Stimulated activated CD8-positive, alpha-beta memory T cell treated with anti-CD3 and anti-CD28 coated beads, Interleukin-4, amount 100 ng/mL, for 4 hours (primary cell): ENCODE data around the gene OR9K2.
"Not testable (repeated sequence)": the region's sequence is repeated elsewhere in the genome, so short reads cannot be mapped to it uniquely, and the experiment has no call there.

ENCODE experiments used
- DNase-seq, 2 donors: peaks; one replicate each; pipeline ENCODE4 v3.0.0-alpha.2; 2020; ENCODE audit warnings: low read depth in 2 of 2, low spot score in 1 of 2

Gene OR9K2, protein sequence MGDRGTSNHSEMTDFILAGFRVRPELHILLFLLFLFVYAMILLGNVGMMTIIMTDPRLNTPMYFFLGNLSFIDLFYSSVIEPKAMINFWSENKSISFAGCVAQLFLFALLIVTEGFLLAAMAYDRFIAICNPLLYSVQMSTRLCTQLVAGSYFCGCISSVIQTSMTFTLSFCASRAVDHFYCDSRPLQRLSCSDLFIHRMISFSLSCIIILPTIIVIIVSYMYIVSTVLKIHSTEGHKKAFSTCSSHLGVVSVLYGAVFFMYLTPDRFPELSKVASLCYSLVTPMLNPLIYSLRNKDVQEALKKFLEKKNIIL

DNA sequence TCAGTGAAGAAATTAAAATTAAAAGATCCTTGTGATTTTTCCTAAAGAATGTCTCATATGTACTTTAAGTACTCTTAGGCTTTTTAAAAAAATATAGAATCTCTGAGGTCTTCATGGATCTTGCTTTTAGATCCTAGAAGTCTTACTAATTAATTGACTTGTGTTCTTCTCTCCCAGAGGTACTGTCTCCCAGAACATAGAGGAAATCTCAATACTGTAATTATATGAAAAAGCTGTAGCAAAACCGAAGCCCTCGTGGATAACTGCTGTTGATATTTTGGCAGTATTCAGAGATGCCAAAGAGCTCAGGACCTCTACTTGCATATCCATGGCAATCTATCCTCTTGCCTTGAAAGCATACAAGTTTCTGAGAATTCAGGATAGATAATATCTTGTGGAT, at the start of gene OR9K2:
TSS of gene OR9K2 (plus strand) at position 301 of the 400 bp plus-strand sequence. CDS start 3,429 bp downstream, outside the sequence.
- DNase-seq, result no peak

GRCh38 chr12:55092579-55092978, 33.6 kb upstream of the OR9K2 start:
- no peak for DNase-seq

DNA sequence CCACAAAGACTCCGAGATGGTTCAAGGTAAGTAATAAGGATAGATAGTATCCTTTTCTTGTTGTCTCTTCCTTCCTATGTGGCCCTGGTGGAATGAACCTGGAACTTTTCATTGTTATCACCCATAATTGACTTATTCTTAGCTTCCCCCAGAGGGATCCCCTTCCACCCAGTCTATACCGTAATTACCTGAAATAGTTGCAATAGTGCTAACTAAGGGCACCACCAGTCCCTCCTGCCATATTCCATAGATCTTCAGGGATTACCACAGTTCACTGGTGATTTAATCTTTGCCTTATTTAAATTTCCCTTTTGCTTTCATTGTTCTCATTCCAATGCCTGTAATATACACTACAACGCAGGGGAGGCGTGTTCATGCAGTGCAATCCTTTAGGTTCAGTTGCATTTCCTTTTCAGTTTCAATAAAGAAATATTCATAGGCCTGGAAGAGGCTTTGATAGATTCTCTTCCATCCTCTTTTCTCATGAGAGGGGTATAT, 13.8 kb upstream of the OR9K2 start:
- DNase-seq, result no peak

DNA sequence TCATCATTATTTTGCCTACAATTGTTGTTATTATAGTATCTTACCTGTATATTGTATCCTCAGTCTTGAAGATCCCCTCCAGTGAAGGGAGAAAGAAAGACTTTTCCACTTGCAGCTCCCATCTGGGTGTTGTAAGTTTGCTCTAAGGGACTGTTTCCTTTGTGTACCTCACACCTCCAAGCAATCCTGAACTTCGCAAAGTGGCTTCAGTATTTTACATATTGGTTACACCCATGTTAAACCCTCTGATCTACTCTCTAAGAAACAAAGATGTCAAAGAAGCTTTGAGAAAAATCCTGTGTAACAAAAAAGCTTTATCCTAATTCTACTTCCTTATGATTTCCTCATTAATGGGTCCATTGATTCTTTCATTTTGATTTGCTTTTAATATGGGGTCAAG, 10.1 kb upstream of the OR9K2 start:
- DNase-seq, result no peak

GRCh38 chr12:55132816-55133215, 6.6 kb downstream of the OR9K2 start:
- no peak for DNase-seq

DNA sequence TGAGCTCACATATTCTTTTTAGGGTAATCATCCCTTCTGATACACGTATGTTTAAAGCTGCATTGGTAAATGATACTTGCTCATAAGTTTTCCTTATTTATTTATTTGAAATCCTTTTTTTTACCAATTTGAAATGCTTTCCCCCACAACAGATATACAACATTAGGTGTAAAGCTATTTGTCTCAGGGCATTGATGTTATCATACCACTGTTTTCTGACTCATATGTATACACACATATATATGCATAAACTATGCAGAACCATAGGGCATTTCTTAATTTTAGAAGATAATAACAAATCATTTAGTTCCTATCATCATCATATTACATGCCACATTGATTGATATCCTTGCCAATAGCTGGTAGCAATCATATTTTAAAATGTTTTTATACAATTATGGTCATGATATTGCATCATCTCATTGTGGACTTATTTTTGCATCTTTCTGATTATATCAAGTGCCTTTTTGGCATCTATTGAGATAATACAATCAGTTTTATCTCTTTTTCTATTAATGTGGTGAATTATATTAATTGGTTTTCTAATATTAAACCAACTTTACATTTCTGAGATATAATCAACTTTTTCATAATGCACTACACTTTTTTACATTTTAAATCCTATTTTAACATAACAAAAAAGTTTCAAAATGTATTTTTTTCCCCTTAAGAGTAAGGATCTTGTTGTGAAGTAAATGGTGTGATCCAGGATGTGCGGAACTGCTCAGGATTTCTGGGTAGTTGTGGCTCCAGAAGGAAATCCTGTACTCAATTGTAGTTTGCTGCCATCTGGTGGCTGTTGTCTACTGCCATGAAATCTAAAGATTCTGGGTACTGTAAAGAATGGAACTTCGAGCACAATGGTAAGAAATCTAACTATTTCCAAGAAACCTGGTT, 16.7 kb downstream of the OR9K2 start:
- DNase-seq, result peak in 1 of 2 donors; percentile 18

GRCh38 chr12:55143566-55143870, 17.3 kb downstream of the OR9K2 start:
- DNase-seq, result no peak

- not testable (repeated sequence) for DNase-seq
These were observed 40.9 kb downstream of the OR9K2 start for GRCh38 chr12:55167010-55167640.

DNA sequence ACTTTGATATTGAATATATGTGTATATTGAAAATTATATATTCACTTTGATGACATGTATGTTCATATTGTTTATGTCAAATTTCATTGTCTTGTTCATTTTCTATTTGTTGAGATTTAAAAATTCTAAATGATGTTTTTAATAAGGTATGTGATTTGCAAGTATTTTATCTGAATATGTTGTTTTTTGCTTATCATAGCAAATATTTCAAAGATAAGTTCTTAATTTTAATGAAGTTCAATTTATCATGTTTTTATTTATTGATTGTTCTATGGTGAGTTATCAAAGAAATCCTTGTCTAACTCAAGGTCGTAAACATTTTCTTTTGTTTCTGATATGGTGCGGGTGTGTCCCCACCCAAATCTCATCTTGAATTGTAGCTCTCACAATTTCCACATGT, 45.2 kb downstream of the OR9K2 start:
- no peak for DNase-seq

GRCh38 chr12:55171846-55172245, 45.6 kb downstream of the OR9K2 start:
- DNase-seq, result not testable (repeated sequence)

- no peak for DNase-seq
These were observed 46.5 kb downstream of the OR9K2 start for GRCh38 chr12:55172686-55173085.

- no peak for DNase-seq
These were observed 47.2 kb downstream of the OR9K2 start for GRCh38 chr12:55173456-55173855.
